Ovary (tissue), 9 donors: ENCODE data around the gene PPM1H. TPM values are rescaled to one million over a fixed set of nuclear protein-coding genes. Genes with fewer than 3 reads are reported as not detected.

Experiments used
- DNase-seq, 5 donors: peaks; one replicate each; pipeline ENCODE4 v3.0.0-alpha.2; 2019 to 2020
- H3K27ac ChIP-seq, 2 donors: fragments of 200-600 bp; one replicate each; pipeline versions ENCODE4 v1.5.1 to v1.8.0; 2019 to 2022
- H3K27me3 ChIP-seq: fragments of 200-600 bp; one replicate; pipeline ENCODE4 v1.8.0; 2022
- H3K36me3 ChIP-seq: fragments of 200-600 bp; sonication (generic); one replicate; pipeline ENCODE4 v1.5.1; 2019
- H3K4me1 ChIP-seq: one replicate; pipeline ENCODE4 v1.8.1; 2013; ENCODE audit warnings: mild to moderate bottlenecking, moderate library complexity; ENCODE audit not compliant: insufficient read depth
- H3K4me3 ChIP-seq: fragments of 200-600 bp; sonication (generic); one replicate; pipeline ENCODE4 v1.5.1; 2017
- H3K9me3 ChIP-seq, 2 donors: fragments of 200-600 bp in 1 of 2; sonication (generic) in 1 of 2; one replicate each; pipeline versions ENCODE4 v1.5.1 to v1.8.1; 2013 to 2019; ENCODE audit warnings: mild to moderate bottlenecking in 1 of 2, moderate library complexity in 1 of 2
- EP300 ChIP-seq: sonication (generic); formaldehyde crosslinking; IDR thresholded peaks from one replicate; pipeline ENCODE4 v1.6.1; 2017; ENCODE audit warnings: antibody characterized with exemption
- POLR2A ChIP-seq: fragments of 450-650 bp; IDR thresholded peaks from one replicate; pipeline ENCODE4 v1.6.1; 2017; ENCODE audit warnings: antibody characterized with exemption, mild to moderate bottlenecking, moderate library complexity
- WGBS, 3 donors: extraction: QIAGEN DNeasy Blood & Tissue Kit in 1 of 3; methylation state at CpG; one replicate each; pipeline versions ENCODE4 v1.1.5 to v1.1.7; 2013 to 2017; 5-methylcytosine and 5-hydroxymethylcytosine counted together
- intact Hi-C, 4 donors: fragments of 100-400 bp; cut with DNase I; formaldehyde crosslinking; loops; one replicate each; pipeline versions ENCODE4 v1.11.0 to v1.15.1; 2022 to 2023
- polyA plus RNA-seq, 2 donors: library from polyadenylated mRNA; stranded (reverse); fragments of 200-250 nt in 1 of 2; fragments of 350-450 nt in 1 of 2; fragmentation: Illumina TruSeq in 1 of 2; extraction: RNeasy Lipid Tissue Mini Kit (QIAGEN cat#74804) in 1 of 2; gene quantifications; one replicate each; pipeline ENCODE4 v1.2.3, GENCODE V29; 2013 to 2014
- total RNA-seq, 7 donors: library from RNA; depleted of rRNA in 2 of 7; stranded (reverse); fragments of >200 nt in 2 of 7; fragmentation: NEBNext Ultra II Directional in 3 of 7; extraction: Animal tissue kit (Norgen Biotek cat#: 25700) in 3 of 7; gene quantifications; one replicate each; pipeline versions ENCODE4 v1.1.0 to v1.2.4, GENCODE V29; 2016 to 2023
- TF ChIP-seq, protein P1 (sequence below), 3 donors: fragments of 450-650 bp in 2 of 3; fragments of 200-600 bp in 1 of 3; IDR thresholded peaks; one replicate each; pipeline versions ENCODE4 v1.5.1 to v1.8.0; 2016 to 2022; ENCODE audit warnings: antibody characterized with exemption in 3 of 3, mild to moderate bottlenecking in 1 of 3
- donor health status: DM: no; HTN: no; CAD: no; lungs with moderate emphysema.
- donor health status: DM: no; HTN: no; CAD: no.
- donor health status: Bipolar disorder and iron deficiency.
- donor health status: DM: yes; HTN: yes; CAD: no.
- donor health status: DM: no; HTN: no; CAD: no.
- donor health status: DM: yes; HTN: yes; CAD: no.

The PPM1H gene
- total and polyA plus RNA-seq, 9 donors, result 1.6 to 45.4 (median 12.0) TPM

DNA sequence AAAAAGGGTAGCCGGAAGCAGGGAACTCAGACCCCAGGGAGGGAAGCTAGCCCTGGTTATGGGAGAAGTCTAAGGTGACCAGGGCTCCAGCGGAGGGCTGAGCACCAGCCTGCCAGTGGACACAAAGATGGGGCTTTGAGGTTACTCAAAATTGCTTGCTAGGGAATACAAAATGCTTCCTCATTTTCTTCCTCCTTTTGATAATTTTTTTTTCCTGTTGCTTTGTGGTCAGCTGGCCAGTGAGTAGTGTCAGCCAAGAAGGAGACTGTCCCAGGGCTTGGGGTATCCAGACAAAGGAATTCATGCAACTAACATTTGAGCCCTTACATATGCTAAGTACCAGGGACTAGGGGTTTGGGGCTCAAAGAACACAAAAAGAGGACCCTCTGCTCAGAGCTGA, 206.2 kb downstream of the PPM1H start:
- no peaks in the 10 kb centered on the region for H3K27me3 ChIP-seq
- WGBS, 3 donors, result 85 to 97% (median 96%) methylated on average over 2 of the region's 2 CpGs
- no peak for DNase-seq
- H3K36me3 ChIP-seq, result no peaks in the 10 kb centered on the region
- H3K4me3 ChIP-seq, result no peak overlapping the region
- no peaks in the 10 kb centered on the region for H3K9me3 ChIP-seq
- intact Hi-C loops, result no loop called here
- peaks cover 10% of the 10 kb centered on the region for H3K4me1 ChIP-seq
- H3K27ac ChIP-seq, result no peak overlapping the region
- no peak for TF ChIP-seq EP300
- no peak for TF ChIP-seq POLR2A
- TF ChIP-seq, protein P1, sequence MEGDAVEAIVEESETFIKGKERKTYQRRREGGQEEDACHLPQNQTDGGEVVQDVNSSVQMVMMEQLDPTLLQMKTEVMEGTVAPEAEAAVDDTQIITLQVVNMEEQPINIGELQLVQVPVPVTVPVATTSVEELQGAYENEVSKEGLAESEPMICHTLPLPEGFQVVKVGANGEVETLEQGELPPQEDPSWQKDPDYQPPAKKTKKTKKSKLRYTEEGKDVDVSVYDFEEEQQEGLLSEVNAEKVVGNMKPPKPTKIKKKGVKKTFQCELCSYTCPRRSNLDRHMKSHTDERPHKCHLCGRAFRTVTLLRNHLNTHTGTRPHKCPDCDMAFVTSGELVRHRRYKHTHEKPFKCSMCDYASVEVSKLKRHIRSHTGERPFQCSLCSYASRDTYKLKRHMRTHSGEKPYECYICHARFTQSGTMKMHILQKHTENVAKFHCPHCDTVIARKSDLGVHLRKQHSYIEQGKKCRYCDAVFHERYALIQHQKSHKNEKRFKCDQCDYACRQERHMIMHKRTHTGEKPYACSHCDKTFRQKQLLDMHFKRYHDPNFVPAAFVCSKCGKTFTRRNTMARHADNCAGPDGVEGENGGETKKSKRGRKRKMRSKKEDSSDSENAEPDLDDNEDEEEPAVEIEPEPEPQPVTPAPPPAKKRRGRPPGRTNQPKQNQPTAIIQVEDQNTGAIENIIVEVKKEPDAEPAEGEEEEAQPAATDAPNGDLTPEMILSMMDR (IDR thresholded peaks at IDR 0.05), result no peak

DNA sequence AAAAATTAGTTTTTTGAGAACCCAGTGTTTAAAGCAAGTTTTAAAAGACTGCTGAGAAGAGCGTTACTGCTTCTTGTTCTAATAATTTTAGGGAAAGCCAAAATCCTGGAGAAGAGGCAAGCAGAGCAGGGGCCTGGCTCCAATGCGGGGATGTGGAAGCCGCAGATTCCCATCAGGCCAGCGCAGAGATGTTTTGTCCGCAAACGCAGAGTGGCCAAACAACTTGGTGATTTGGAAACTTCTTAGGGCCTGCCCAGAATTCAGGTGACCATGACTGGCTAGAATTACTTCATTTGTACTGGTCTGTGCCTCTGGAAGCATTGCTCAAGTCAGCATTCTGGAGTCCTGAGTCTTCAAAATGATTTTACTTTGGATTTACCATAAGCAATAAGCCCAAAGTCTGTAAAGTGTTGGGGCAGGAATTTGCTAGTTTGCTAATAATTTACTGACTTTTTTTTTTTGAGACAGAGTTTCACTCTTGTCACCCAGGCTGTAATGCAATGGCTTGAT, 208.4 kb downstream of the PPM1H start:
- no peak overlapping the region for H3K27ac ChIP-seq
- WGBS, 3 donors, result 94 to 97% (median 97%) methylated on average over 6 of the region's 6 CpGs
- no peak for DNase-seq
- H3K4me3 ChIP-seq, result no peak overlapping the region
- H3K9me3 ChIP-seq, result no peaks in the 10 kb centered on the region
- no peaks in the 10 kb centered on the region for H3K27me3 ChIP-seq
- H3K36me3 ChIP-seq, result no peaks in the 10 kb centered on the region
- TF ChIP-seq, protein P1 (IDR thresholded peaks at IDR 0.05), result no peak
- TF ChIP-seq POLR2A, result no peak
- no peak for TF ChIP-seq EP300
- H3K4me1 ChIP-seq, result peaks cover 4% of the 10 kb centered on the region
- intact Hi-C loops, result no loop called here

DNA sequence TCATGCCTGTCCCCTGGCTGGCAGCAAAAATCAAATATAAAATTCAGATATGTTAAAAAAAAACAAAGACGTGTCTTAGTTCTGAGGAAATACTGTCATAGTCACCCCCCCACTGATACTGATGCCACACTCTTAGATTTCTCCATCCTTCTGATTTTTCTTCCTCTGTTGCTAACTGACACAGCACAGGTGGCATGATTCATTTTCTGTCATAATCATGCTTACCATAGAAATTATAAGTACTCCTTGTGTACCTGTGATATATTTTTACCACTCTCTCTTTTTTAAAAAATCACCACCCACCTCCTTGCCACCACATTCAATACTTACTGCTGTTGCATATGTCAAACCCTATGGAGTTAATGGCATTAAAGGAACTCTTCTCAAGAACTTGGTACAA, 209.2 kb downstream of the PPM1H start:
- TF ChIP-seq, protein P1 (IDR thresholded peaks at IDR 0.05), result no peak
- TF ChIP-seq POLR2A (no peak), EP300 (no peak)
- DNase-seq, result no peak
- intact Hi-C loops, result no loop called here

DNA sequence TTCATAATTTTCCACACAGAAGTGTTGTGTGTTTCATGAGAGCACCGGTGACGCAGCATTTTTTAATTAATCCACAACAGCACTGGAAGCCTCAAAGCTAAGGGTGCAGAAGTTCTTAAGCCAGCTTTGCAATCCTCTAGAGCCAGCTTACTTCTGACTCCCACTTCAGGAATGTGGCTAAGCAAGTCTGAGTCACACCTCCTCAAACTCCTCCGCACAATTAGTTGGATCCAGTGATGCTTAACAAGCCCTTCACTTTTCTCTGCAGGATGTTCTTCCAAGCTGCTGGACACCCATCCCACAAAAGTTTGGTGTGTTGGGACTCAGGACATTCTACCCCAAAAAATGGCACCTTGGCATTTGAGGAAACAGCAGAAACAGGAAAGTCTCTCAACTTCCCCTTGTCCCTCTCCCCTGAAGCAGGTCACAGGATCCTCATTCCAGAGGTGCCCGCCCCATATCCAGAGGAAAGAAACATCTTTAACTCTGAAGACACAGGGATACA, 210.0 kb downstream of the PPM1H start:
- H3K9me3 ChIP-seq, result no peaks in the 10 kb centered on the region
- peak in 4 of 5 donors; percentile 30 to 64 (median 42) for DNase-seq
- intact Hi-C loops, result no loop called here
- H3K27ac ChIP-seq, result peak overlapping the region in 1 of 2 donors; percentile 7
- 22 to 30% (median 30%) methylated on average over 4 of the region's 4 CpGs for WGBS, 3 donors
- H3K4me1 ChIP-seq, result peaks cover 3% of the 10 kb centered on the region
- H3K4me3 ChIP-seq, result no peak overlapping the region
- H3K27me3 ChIP-seq, result no peaks in the 10 kb centered on the region
- TF ChIP-seq POLR2A (no peak), EP300 (no peak)
- TF ChIP-seq, protein P1 (IDR thresholded peaks at IDR 0.05), result no peak
- no peaks in the 10 kb centered on the region for H3K36me3 ChIP-seq

More for the DNA sequence above, 209.2 kb downstream of the PPM1H start:
- H3K9me3 ChIP-seq, result no peaks in the 10 kb centered on the region
- WGBS, 3 donors, result 91 to 98% (median 91%) methylated on average over 1 of the region's 1 CpG
- H3K4me3 ChIP-seq, result no peak overlapping the region
- no peak overlapping the region for H3K27ac ChIP-seq
- H3K4me1 ChIP-seq, result peaks cover 3% of the 10 kb centered on the region
- no peaks in the 10 kb centered on the region for H3K27me3 ChIP-seq
- no peaks in the 10 kb centered on the region for H3K36me3 ChIP-seq
